PFSK-1 (cell line): ENCODE results near the gene KTN1.

Experiments
- FOXP2 ChIP-seq: optimal IDR thresholded peaks from 2 replicates; pipeline ENCODE3; 2011; ENCODE audit warnings: borderline replicate concordance, control low read depth, inconsistent platforms; ENCODE audit not compliant: insufficient read depth; ENCODE audit errors: extremely low read length, extremely low read depth
- POLR2AphosphoS5 ChIP-seq: IDR thresholded peaks from 2 replicates; pipeline ENCODE4 v1.6.1; 2012; ENCODE audit warnings: low read depth, mild to moderate bottlenecking, control low read depth, low read length, moderate library complexity
- REST ChIP-seq, 2 experiments: IDR thresholded peaks; 2 replicates each; pipeline versions ENCODE4 v1.6.1 to v1.8.0; 2011 to 2012; ENCODE audit warnings: low read depth in 2 of 2, low read length in 2 of 2, control low read depth in 1 of 2, inconsistent platforms in 1 of 2, mild to moderate bottlenecking in 1 of 2, moderate library complexity in 1 of 2; ENCODE audit not compliant: insufficient read depth in 1 of 2
- SIN3A ChIP-seq: IDR thresholded peaks from 2 replicates; pipeline ENCODE4 v1.6.1; 2012; ENCODE audit warnings: mild to moderate bottlenecking, low read length, moderate library complexity, borderline replicate concordance; ENCODE audit not compliant: insufficient read depth
- TAF1 ChIP-seq: IDR thresholded peaks from 2 replicates; pipeline ENCODE4 v1.6.1; 2012; ENCODE audit warnings: low read length, control low read depth, borderline replicate concordance; ENCODE audit not compliant: insufficient read depth

Gene KTN1

GRCh38 chr14:55707365-55707804, 127.4 kb downstream of the KTN1 start:
- no peak for TF ChIP-seq REST (IDR thresholded peaks at IDR 0.05; ENCODE audit: insufficient read depth in 1 of 2, low read depth in 2 of 2, low read length in 2 of 2)
- TF ChIP-seq FOXP2, result no peak
- no peak for TF ChIP-seq POLR2AphosphoS5
- TF ChIP-seq SIN3A, result no peak
- TF ChIP-seq TAF1, result no peak

- TF ChIP-seq SIN3A (no peak), FOXP2 (no peak), REST (IDR thresholded peaks at IDR 0.05; ENCODE audit: insufficient read depth in 1 of 2, low read depth in 2 of 2, low read length in 2 of 2) (no peak), POLR2AphosphoS5 (no peak), TAF1 (no peak)
Measured at GRCh38 chr14:55710506-55711041, 130.6 kb downstream of the KTN1 start.

- TF ChIP-seq FOXP2, result no peak
- TF ChIP-seq SIN3A, result no peak
- TF ChIP-seq POLR2AphosphoS5, result no peak
- no peak for TF ChIP-seq TAF1
- no peak for TF ChIP-seq REST (IDR thresholded peaks at IDR 0.05; ENCODE audit: insufficient read depth in 1 of 2, low read depth in 2 of 2, low read length in 2 of 2)
Measured at GRCh38 chr14:55711175-55711811, 131.3 kb downstream of the KTN1 start.

- no peak for TF ChIP-seq SIN3A
- no peak for TF ChIP-seq TAF1
- no peak for TF ChIP-seq POLR2AphosphoS5
- no peak for TF ChIP-seq REST (IDR thresholded peaks at IDR 0.05; ENCODE audit: insufficient read depth in 1 of 2, low read depth in 2 of 2, low read length in 2 of 2)
- TF ChIP-seq FOXP2, result no peak
Measured at GRCh38 chr14:55712491-55712890, 132.5 kb downstream of the KTN1 start.
